Measurements from ENCODE around the gene BCO2.

The BCO2 gene

DNA sequence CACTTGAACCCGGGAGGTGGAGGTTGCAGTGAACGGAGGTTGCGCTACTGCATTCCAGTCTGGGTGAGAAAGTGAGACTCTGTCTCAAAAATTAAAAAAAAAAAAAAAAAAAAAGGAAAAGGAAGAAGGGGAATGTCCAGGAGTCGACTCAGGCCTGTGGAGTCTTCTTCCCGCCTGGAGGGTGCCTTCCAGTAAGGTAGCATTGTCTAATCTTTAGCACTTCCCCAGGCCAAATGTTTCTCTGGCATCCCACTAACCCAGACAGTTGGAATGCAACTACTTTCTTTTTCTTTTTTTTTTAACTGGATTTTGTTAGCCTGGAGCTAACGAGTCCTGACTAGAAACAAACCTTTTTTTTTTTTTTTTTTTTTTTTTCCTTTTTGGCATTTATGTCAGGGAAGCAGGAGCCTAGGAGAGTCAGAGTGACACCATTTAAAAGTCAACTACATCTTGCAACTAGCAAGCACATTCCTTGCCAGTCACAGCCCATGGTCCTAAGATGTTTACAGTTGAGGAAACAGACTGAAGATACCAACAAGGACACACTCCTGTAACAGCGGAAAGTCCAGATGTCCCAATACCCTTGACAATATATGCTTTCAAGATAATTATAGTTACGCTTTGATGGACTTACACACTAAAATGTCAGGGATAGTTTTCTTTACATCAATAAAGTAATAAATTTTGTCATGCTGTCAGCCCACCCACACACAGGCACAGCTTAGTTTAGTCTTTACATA is 74.7 kb downstream of the BCO2 start:
- no peak for DNase-seq

GRCh38 chr11:112253605-112254242 is 78.4 kb downstream of the BCO2 start:
- no peak for DNase-seq

- peak; percentile 60 for DNase-seq
Observed at GRCh38 chr11:112255067-112255720, 79.9 kb downstream of the BCO2 start.

- no peak for DNase-seq
Observed at GRCh38 chr11:112260490-112260889, 85.2 kb downstream of the BCO2 start, which contains the start of gene PLET1. PLET1 (minus strand) TSS chr11:112260860; CDS start chr11:112260589, 271 bp downstream.

DNA sequence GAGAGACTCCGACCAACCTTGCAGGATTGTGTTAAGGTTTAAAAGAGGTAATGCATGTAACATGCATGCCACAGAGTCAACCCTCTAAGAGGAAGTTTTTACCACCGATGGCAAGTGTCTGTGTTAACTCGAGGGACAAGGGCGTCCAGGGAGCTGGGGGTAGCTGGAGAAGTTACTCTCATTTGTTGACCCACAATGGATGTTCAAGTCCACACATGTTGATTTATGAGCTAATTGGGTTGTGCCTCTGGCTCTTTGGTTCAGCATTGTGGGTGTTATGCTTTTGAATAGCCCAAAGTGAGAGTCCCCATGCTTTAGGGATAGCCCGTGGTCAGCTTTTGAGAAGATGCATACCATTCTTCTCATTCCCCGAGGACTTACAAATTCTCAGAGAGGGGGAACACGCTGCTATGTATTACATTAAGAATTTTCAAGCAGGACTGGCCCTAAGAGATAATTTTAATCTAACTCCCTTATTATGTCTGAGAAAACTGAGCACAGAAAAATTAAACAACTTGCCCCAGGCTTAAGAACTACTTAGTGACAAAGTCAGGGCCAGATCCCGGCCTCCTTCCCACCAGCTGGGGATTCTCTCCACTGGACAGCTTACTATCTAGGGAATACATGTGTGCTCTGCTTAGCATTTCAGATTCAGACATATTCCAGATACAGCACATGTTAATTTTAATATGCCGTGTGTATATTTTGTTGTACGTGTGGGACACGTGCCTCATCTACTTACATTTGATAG is 90.5 kb downstream of the BCO2 start:
- DNase-seq, result peak; percentile 76

- DNase-seq, result no peak
Observed at GRCh38 chr11:112266410-112266778, 91.1 kb downstream of the BCO2 start.

GRCh38 chr11:112267188-112267591 is 91.9 kb downstream of the BCO2 start:
- DNase-seq, result peak; percentile 64

GRCh38 chr11:112268406-112268805 is 93.1 kb downstream of the BCO2 start:
- DNase-seq, result no peak

Measured in fibroblast of skin of scalp (primary cell).